AG20443 (cell line): ENCODE measurements around the gene NREP.

Experiments
- DNase-seq: peaks from one replicate; pipeline ENCODE4 v3.0.0; 2012; ENCODE audit warnings: low spot score, mixed read lengths

Gene NREP

DNA sequence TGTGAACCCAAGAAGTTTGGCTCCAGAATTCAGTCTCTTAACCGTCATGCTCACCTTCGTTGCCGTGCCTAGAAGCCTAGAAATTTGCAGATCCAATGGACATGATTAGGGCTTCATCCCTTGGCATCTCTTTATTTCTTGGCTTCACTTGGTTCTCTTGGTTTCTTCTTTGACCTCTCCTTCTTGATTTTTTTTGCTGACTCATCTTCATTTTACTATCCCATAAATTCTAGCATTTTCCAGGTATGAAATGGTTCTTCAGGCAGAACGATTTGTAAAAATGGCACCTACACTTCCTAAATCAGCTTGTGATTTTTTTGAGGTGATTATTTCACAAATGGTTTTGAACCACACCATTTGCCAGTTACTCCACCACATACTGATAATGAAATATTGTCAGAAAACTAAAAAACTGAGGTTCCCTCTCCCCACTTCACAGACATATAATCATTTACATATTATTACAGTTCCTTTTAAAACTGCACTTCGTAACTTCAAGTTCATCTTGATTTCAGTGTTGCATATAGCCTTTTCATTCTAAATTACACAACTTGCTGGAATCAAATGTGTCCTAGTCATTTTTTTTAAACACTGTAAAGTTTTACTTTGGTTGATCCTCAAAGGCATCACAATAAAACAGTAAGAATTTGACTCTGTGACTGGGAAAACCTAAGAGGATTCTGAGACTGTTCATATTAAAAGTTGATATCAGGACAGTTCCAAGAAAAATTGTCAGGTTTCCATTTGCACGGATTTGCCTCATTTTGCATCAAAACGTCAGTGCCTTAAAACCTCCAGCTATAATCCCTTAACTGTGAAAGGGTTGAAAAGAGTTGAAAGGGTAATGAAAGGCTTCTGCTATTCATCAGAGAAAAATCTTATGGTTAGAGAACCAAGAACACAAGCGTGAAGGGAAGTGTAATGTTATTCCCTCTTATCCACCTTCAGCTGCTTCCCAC, 8.9 kb upstream of the NREP start:
- no peak for DNase-seq

DNA sequence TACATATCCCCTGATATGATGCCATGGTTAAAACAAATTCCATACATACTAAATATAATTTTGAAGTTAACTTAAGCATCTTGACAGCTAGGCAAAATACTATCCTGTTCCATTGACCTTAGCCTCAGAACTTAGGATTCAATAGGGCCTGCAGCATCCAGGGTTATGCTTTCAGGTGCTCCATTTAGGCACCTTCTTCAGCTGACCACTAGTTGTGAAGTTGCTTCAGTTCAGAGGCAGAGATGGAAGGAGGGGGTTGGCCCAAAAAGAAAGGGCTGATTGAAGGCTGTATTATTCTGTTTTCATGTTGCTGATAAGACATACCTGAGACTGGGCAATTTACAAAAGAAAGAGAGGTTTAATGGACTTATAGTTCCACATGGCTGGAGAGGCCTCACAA, 7.0 kb upstream of the NREP start:
- no peak for DNase-seq

GRCh38 chr5:111762895-111763294, 5.9 kb upstream of the NREP start:
- no peak for DNase-seq

- DNase-seq = no peak
These were observed 1.3 kb upstream of the NREP start for GRCh38 chr5:111758284-111758628.

DNA sequence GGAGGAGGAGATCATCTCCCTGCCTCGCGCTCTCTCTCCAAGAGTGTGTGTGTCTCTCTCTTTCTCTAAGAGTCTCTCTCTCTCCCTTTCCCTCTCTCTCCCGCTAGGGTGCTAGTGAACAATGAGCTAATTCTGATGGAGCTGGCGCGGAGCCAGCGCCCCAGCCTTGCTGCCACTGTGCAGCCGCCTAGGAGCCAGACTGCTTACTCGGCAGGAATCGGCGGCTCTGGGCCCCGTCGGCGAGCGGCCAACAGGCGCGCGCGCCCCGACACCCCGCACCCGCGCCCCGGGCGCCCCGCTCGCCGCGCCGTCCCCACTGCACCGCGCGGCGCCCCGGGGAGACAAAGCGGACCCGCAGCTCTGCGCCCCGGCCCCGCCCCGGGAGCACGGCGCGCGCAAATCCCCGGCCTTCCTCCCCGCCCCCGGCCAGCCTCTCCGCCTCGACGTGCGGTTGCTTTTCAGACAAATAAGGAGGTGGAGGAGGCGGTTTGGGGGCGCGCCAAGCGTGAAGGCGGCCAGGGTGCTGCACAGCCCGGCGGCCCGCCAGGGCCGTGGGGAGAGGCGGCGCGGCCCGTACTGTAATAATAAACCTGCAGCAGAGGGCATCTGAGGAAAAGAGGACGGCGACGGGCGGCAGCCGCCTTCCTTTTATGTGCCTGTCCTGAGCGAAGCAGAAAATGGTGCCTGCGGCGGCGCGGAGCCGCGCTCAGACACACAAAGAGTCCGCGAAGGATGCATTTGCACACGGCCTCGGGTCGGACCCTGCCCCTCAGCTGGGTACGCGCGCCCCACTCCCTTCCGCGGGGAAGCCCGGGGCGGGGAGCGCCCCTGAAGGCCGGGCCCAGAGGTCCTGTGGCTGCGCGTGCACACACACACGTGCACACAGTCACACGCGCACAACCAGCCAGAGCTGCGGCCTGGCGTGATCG, 625 bp upstream of the NREP start:
- DNase-seq = peak; percentile 93

- DNase-seq = peak; percentile 44
These were observed 1.0 kb downstream of the NREP start for GRCh38 chr5:111755942-111756381.

GRCh38 chr5:111755345-111755941, 1.6 kb downstream of the NREP start:
- no peak for DNase-seq

DNA sequence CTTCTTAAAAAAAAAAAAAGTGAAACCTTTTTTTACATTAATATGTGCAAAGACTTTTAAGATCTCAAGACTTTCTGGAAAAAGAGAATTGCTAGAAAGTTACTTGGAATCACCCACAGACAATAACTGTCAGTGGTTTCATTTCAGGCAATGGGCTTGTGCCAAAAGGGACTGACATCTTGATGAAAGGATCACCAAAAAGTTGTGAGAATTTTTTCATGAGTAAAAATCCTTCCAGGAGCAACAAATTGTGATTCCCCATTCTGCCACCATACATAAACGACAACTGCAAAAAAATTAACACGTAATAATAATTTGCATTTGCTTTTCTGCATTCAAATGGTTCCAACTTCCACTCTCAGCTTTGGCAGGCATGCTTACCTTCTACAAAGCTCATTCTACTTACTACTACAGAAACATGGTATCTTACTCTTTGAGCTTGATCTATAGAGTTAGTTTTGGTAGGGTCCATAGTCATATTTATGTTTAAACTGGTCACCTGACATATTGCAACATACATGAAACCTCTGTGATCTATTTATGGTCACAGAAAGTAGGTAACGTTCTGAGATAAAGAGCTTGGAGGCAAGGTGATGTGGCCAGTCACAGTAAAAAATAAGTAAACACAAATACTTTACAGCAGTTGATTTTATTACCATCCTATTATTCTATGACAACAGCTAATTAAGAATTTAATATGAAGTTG, 3.0 kb downstream of the NREP start:
- no peak for DNase-seq

DNA sequence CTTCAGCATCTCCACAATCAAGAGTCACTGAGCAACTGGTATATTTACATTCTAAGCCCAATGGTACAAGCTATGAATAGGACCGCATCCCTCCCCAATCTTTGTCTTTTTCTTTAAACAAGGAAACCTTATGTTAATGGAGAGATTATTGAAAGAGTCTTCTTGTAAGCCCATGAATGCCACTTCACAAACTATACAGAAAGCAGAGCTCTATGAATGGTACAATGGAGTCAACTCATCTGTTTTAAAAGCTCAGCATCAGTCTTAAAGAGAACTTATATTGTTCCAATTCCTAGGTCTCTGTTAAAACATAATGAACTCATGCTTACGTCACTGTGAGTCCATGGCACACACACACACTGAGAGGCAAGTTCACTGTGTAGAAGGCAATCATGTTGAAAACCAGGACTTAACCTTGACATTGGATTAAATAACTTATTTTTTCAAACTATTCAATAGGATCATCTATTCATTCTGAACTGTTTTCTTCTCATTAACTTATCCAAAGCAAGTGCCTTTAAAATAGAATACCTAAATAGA, 4.5 kb downstream of the NREP start:
- no peak for DNase-seq

DNA sequence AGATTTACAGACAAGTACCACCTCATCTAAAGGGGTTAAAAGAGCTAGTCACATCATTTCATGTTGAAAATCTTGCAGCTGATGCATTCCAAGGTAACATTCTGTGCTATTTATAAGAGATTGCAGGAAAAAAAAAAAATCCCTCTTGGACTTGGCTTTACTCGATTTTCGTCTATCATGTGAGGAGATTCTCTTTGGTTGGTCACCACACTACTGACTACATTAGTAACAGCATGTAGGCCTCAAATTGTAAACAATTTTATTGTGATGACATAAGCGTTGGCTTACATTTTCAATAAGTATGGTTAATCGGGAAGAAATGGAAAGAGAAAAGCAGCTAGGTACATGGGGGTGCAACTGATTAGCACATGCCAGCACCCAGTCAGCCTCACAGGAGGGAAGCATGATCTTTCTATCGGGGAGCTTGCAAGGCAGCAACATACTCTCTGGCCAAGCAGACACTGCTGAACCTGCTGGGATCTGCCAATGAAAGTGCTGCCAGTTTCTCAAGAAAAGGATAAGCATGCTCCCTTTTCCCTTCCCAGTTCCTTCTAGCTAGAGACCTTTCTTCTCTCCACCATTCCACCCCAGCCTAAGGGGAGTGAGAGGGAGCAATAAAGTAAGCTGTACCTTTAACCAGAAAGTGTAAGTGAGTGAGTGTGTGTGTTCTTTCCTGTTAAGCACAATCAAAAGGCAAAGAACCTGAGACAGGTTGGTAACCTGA, 7.5 kb downstream of the NREP start:
- no peak for DNase-seq

DNA sequence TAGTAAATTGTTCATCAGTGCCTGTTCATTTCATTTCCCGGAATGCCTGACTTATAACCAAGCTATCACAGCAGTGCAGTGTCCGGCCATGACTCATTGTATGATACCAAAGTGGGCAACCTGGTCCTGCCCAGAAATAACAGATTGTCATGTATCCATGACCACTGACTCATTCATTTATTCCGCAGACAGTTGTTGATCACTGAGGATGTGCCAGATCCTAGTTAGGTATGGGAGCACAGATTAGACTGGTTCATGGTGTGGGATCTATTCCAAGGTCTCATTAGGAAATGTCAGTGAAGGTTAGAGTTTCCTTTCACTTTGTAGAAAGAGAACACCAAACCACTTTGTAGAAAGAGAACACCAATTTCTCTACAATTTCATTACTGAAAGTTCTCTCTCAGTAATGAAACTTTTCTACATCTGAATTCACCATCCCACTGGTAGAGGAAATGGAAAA, 8.7 kb downstream of the NREP start:
- peak; percentile 69 for DNase-seq

DNA sequence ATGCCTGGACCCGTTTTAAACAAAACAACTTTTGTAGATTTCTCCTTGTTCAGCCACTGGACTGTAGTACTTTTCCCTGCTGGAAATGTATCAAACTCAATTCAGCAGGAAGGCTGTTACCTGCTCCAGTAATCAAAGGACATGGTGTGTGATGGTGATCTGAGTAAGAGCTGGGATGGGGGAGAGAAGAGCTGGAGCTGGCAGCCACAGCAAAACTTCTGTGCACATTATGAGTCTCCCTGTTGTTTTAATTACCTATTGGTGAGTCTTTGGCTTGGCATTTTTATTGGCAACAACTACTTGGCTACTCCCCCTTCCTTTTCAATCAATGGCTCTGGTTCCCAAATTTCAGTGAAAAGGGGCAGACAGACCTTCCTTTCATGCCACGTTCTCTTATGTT, 9.7 kb downstream of the NREP start:
- peak; percentile 22 for DNase-seq

DNA sequence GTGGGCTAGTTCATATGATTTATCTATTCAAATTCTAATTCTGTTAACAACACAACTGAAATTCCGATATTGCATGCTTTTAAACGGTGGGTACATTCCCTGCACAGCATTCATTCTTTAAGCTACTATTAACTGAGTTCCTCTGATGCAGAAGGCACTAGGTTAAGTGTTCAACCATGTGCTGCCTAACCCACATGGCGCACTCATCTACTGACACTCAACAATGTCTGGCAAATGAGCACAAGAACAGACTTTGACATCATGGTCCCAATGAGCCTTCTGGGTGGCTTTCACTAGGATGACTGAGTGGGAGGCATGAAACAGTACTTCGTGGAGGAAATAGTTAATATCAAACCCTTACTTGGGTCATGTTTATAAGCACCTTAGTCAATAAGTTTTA, 10.2 kb downstream of the NREP start:
- DNase-seq = no peak

DNA sequence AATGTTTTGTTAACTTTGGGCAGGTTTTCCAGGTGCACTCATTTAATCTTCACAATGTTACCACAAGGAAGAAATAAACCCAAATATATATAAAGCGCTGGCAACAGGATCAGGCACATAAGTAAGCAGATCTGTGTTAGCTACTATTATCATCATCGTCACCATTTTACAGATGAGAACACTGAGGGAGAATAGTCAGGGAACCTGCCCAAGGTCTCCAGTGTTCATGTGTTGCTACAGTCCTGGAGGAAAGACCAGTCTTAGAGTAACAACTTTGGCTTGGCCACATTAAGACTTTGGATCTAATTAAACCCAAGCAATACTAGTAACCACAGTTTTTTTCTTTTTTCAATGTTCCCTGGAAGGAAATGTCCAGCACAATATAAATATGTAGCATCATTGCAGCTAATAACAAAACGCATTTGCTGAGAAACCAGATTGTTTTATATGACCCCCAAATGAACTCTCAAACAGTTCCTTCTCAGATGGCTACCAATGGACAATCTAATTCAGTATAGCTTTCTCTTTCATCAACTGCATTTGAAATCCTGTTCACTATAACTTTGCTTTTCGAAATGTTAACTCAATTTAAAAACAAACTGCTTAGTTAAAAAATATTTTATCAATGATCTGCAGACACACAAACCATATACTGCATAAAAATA, 11.8 kb downstream of the NREP start:
- no peak for DNase-seq

DNA sequence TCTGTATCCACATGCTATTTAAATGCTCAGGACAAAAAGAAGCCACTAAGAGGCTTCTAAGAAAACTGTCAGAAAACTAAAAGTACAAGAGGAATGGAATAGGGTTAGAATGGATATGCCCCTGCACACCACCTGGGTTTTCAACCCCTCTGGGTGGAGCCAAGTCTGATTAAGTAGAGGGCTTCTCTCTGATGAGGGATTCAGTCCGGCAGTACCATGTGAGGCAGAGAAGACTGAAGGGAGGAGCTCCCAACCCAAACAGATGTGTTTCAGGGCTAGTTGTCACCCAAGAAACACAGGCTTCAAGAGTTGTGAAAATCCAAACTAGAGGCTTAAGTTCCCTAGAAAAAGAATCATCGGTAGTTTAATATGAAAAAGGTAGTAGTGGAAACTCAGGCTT, 12.5 kb downstream of the NREP start:
- DNase-seq = no peak

- peak; percentile 35 for DNase-seq
These were observed 13.0 kb downstream of the NREP start for GRCh38 chr5:111743988-111744387.

DNA sequence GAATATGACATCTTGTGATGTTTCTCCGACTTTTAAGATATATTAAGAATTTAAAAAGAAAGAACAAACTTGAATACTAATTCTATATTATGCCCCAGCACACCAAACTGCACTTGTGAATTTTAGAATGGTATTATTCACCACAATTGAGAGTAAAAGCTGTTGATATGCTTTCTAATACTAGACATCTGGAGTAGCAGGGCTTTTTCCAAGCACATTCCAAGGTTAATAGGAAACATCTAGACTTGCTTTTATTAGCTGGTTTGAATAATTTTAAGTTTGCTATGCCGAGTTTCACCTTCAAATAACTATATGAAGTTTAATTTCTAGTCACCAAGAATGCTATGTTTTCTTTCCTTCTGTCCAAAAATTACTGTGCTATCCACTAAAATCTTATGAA, 13.5 kb downstream of the NREP start:
- no peak for DNase-seq

GRCh38 chr5:111742177-111742994, 14.6 kb downstream of the NREP start:
- DNase-seq = peak; percentile 69

GRCh38 chr5:111741278-111741677, 15.7 kb downstream of the NREP start:
- no peak for DNase-seq
